ENCODE measurements around the gene ARID3A. TPM values are rescaled to one million over a fixed set of nuclear protein-coding genes. Genes with fewer than 3 reads are reported as not detected.

ARID3A gene
- total RNA-seq, 1 experiment from 2014 or later: 28.9 TPM

GRCh38 chr19:970695-971094 is 44.9 kb downstream of the ARID3A start:
- BruUV-seq (replicated peaks): no TSS peak
- TF ChIP-seq, protein P1, sequence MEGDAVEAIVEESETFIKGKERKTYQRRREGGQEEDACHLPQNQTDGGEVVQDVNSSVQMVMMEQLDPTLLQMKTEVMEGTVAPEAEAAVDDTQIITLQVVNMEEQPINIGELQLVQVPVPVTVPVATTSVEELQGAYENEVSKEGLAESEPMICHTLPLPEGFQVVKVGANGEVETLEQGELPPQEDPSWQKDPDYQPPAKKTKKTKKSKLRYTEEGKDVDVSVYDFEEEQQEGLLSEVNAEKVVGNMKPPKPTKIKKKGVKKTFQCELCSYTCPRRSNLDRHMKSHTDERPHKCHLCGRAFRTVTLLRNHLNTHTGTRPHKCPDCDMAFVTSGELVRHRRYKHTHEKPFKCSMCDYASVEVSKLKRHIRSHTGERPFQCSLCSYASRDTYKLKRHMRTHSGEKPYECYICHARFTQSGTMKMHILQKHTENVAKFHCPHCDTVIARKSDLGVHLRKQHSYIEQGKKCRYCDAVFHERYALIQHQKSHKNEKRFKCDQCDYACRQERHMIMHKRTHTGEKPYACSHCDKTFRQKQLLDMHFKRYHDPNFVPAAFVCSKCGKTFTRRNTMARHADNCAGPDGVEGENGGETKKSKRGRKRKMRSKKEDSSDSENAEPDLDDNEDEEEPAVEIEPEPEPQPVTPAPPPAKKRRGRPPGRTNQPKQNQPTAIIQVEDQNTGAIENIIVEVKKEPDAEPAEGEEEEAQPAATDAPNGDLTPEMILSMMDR (IDR thresholded peaks at IDR 0.05): no peak; the same call in 1 of the 2 replicates
- TF ChIP-seq SIN3A (IDR thresholded peaks at IDR 0.05; ENCODE audit: borderline replicate concordance, insufficient read depth, low read depth, low read length) (no peak), TCF7L2 (IDR thresholded peaks at IDR 0.05; ENCODE audit: low read depth, low read length) (no peak), POLR2AphosphoS5 (IDR thresholded peaks at IDR 0.05; ENCODE audit: low read depth, low read length) (no peak), REST (IDR thresholded peaks at IDR 0.05; ENCODE audit: insufficient read depth in 1 of 2, low read depth in 2 of 2, low read length in 1 of 2) (no peak)
- H3K27me3 ChIP-seq (ENCODE audit: control insufficient read depth, insufficient read depth, low read length): no peaks in the 10 kb centered on the region
- ChIA-PET POLR2A (no interaction called here), CTCF (interaction anchor here (0.6 kb wide), 1 partner anchor 52 kb away, joined by 4 read pairs; no protein-coding TSS in a partner anchor)
- H3K4me1 ChIP-seq (ENCODE audit: control insufficient read depth, insufficient read depth, low read length): no peaks in the 10 kb centered on the region
- intact Hi-C loops (cut with micrococcal nuclease; ENCODE audit: unreplicated experiment): no loop called here
- peaks cover 5% of the 10 kb centered on the region; the same call in 1 of the 2 replicates for H3K36me3 ChIP-seq (ENCODE audit: control insufficient read depth, insufficient read depth, low read length)
- no peak for ATAC-seq
- H3K9me3 ChIP-seq (ENCODE audit: control insufficient read depth, insufficient read depth, low read depth, low read length): no peaks in the 10 kb centered on the region
- DNase-seq (ENCODE audit: low read depth, low spot score): no peak
- in situ Hi-C loops (cut with HindIII; ENCODE audit: low pct_unique_long_range_greater_than_20kb, low sequenced_read_pairs): no loop called here
- no peak overlapping the region for H3K4me3 ChIP-seq (ENCODE audit: low read depth in 2 of 2, low read length in 2 of 2)
- H3K27ac ChIP-seq (ENCODE audit: low read length): no peak overlapping the region

- Histone ChIP-seq H3K9me3 (ENCODE audit: control insufficient read depth, insufficient read depth, low read depth, low read length) (no peaks in the 10 kb centered on the region), H3K4me3 (ENCODE audit: low read depth in 2 of 2, low read length in 2 of 2) (no peak overlapping the region), H3K27me3 (ENCODE audit: control insufficient read depth, insufficient read depth, low read length) (no peaks in the 10 kb centered on the region), H3K36me3 (ENCODE audit: control insufficient read depth, insufficient read depth, low read length) (peaks cover 5% of the 10 kb centered on the region; the same call in 1 of the 2 replicates), H3K4me1 (ENCODE audit: control insufficient read depth, insufficient read depth, low read length) (no peaks in the 10 kb centered on the region), H3K27ac (ENCODE audit: low read length) (no peak overlapping the region)
- BruUV-seq (replicated peaks): no TSS peak
- DNase-seq (ENCODE audit: low read depth, low spot score) (no peak), ATAC-seq (no peak)
- POLR2A ChIA-PET: no interaction called here
- intact Hi-C loops (cut with micrococcal nuclease; ENCODE audit: unreplicated experiment) (no loop called here), in situ Hi-C loops (cut with HindIII; ENCODE audit: low pct_unique_long_range_greater_than_20kb, low sequenced_read_pairs) (no loop called here)
- CTCF ChIA-PET: no interaction called here
- no peak for TF ChIP-seq SIN3A (IDR thresholded peaks at IDR 0.05; ENCODE audit: borderline replicate concordance, insufficient read depth, low read depth, low read length)
- TF ChIP-seq TCF7L2 (IDR thresholded peaks at IDR 0.05; ENCODE audit: low read depth, low read length): no peak
- TF ChIP-seq, protein P1 (IDR thresholded peaks at IDR 0.05): no peak
- TF ChIP-seq POLR2AphosphoS5 (IDR thresholded peaks at IDR 0.05; ENCODE audit: low read depth, low read length): no peak
- no peak for TF ChIP-seq REST (IDR thresholded peaks at IDR 0.05; ENCODE audit: insufficient read depth in 1 of 2, low read depth in 2 of 2, low read length in 1 of 2)
Observed at GRCh38 chr19:971795-972194, 46.0 kb downstream of the ARID3A start.

Data from Panc1 (cell line).